Sigmoid colon (tissue), 4 donors: Measurements from ENCODE around the gene RNASE7.

Source experiments
- POLR2A ChIP-seq, 2 donors: fragments of 450-650 bp; IDR thresholded peaks; one replicate each; pipeline ENCODE4 v1.6.1; 2016; ENCODE audit warnings: antibody characterized with exemption in 2 of 2, mild to moderate bottlenecking in 2 of 2, moderate library complexity in 2 of 2
- POLR2AphosphoS5 ChIP-seq, 4 donors: sonication (generic); formaldehyde crosslinking; IDR thresholded peaks; one replicate each; pipeline ENCODE4 v1.6.1; 2017; ENCODE audit warnings: antibody characterized with exemption in 4 of 4
- TF ChIP-seq, protein P1 (sequence below), 4 experiments: fragments of 450-650 bp in 3 of 4; fragments of 200-600 bp in 1 of 4; IDR thresholded peaks; one replicate each; pipeline ENCODE4 v1.5.1; 2016 to 2019; ENCODE audit warnings: antibody characterized with exemption in 4 of 4, mild to moderate bottlenecking in 3 of 4, moderate library complexity in 2 of 4

DNA sequence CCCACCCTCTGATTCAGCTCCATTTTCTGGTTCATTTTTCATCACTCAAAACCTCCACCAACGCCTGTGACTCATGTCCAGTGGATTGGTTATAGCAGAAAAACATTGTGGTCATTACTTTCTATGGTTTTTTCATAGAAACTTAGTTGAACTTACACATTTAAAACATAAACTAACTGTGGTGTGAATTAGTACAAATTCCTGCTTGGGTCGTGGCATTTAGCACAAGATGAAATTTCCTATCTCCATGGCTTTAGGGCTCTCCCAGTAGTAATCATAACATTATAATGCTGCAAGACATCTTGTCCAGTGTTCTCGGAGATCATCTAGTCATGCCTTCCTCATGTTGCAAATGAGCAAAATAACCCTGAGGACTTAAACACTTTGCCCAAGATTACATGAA is 7.1 kb downstream of the RNASE7 start:
- TF ChIP-seq, protein P1, sequence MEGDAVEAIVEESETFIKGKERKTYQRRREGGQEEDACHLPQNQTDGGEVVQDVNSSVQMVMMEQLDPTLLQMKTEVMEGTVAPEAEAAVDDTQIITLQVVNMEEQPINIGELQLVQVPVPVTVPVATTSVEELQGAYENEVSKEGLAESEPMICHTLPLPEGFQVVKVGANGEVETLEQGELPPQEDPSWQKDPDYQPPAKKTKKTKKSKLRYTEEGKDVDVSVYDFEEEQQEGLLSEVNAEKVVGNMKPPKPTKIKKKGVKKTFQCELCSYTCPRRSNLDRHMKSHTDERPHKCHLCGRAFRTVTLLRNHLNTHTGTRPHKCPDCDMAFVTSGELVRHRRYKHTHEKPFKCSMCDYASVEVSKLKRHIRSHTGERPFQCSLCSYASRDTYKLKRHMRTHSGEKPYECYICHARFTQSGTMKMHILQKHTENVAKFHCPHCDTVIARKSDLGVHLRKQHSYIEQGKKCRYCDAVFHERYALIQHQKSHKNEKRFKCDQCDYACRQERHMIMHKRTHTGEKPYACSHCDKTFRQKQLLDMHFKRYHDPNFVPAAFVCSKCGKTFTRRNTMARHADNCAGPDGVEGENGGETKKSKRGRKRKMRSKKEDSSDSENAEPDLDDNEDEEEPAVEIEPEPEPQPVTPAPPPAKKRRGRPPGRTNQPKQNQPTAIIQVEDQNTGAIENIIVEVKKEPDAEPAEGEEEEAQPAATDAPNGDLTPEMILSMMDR (IDR thresholded peaks at IDR 0.05) = no peak
- no peak for TF ChIP-seq POLR2AphosphoS5 (IDR thresholded peaks at IDR 0.05)
- no peak for TF ChIP-seq POLR2A (IDR thresholded peaks at IDR 0.05)
